Activated CD4-positive, alpha-beta T cell treated with anti-CD3 and anti-CD28 coated beads for 1 hour (primary cell): Measurements from ENCODE around the gene KCNJ5.

Experiments
- DNase-seq: peaks from one replicate; pipeline ENCODE4 v3.0.0-alpha.2; 2020

The KCNJ5 gene

DNA sequence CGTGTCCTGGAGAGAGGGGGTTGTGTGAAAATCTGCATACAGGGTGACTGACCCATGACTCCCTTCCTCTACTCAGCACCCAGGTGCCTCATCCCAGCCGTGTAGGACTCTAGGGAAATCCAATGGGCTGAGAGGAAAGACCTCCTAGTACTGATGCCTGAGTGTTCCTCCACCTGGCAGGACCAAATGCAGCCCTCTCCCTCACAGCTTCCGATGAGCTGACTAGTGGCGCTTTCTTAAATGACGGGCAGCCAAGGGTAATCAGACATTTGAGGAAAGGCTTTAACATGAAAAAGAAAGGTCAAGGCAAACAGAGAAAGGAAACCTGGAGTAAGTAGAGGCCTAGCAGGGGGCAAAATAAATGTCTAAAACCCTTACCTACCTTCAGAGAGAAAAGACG lies 19.1 kb upstream of the KCNJ5 start:
- DNase-seq, result no peak

DNA sequence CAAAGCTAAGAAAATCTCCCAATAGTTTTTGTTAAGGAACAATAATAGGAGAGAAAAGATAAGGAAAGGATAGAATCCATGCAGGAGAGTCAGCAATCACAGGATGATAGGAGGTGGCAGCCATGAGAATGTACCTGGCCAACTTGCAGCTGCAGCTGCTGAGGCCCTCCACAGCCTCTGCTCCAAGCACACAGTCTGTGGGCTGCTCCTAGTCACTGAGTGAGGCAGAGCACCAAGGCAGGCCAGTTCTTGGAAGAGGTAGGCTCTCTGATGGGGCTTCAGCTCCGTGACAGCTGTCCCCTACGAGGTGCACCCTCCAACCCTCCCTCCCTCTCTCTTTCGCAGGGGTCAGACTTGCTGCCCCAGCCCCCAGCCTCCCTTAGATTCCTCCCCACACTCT lies 18.6 kb upstream of the KCNJ5 start:
- no peak for DNase-seq

- no peak for DNase-seq
These were observed 16.7 kb upstream of the KCNJ5 start for GRCh38 chr11:128874427-128874826.

GRCh38 chr11:128876133-128876650 lies 15.0 kb upstream of the KCNJ5 start:
- no peak for DNase-seq

GRCh38 chr11:128877726-128878125 lies 13.4 kb upstream of the KCNJ5 start:
- no peak for DNase-seq

- no peak for DNase-seq
These were observed 12.7 kb upstream of the KCNJ5 start for GRCh38 chr11:128878455-128878854.

- no peak for DNase-seq
These were observed 11.3 kb upstream of the KCNJ5 start for GRCh38 chr11:128879817-128880216.

GRCh38 chr11:128881221-128881620 lies 9.9 kb upstream of the KCNJ5 start:
- DNase-seq, result no peak

DNA sequence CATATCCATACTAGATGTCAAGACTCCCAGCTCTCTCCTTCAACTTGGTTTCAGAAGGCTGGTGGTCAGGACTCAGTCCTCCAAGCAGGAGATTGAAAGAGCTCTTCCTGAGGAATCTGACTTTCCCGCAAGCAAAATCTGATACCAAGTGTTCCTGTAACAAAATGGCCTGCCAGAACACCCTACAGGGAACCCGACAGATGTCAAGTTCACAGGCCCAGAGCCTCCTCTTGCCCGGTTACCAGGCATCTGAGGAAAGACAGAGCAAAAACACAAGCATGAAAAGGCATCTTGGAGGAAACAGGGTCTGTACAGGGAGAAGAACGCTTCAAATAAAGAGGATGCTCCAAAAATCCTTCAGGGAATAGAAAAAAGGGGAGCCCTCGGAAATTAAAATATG lies 8.7 kb upstream of the KCNJ5 start:
- no peak for DNase-seq

DNA sequence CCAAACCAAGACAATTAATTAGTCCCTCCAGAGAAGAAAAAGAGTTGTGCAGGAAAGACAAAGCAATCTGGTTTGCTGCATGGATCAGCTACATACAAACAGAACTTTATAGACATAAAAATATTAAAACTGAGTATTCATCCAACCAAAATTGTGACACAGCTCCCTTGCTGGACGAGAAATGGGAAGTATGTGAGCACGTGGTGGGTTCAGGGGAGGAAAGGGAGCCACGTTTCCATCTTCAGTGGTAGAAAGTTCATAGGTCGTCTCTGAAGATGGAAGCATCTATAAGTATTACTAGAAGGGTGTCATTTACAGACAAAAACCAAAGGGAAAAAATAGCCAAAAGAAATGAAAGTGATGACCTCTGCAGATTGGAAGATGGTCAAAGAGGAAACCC lies 7.1 kb upstream of the KCNJ5 start:
- no peak for DNase-seq

GRCh38 chr11:128884703-128885338 lies 6.3 kb upstream of the KCNJ5 start:
- no peak for DNase-seq

- no peak for DNase-seq
These were observed 4.6 kb upstream of the KCNJ5 start for GRCh38 chr11:128886406-128887124.

DNA sequence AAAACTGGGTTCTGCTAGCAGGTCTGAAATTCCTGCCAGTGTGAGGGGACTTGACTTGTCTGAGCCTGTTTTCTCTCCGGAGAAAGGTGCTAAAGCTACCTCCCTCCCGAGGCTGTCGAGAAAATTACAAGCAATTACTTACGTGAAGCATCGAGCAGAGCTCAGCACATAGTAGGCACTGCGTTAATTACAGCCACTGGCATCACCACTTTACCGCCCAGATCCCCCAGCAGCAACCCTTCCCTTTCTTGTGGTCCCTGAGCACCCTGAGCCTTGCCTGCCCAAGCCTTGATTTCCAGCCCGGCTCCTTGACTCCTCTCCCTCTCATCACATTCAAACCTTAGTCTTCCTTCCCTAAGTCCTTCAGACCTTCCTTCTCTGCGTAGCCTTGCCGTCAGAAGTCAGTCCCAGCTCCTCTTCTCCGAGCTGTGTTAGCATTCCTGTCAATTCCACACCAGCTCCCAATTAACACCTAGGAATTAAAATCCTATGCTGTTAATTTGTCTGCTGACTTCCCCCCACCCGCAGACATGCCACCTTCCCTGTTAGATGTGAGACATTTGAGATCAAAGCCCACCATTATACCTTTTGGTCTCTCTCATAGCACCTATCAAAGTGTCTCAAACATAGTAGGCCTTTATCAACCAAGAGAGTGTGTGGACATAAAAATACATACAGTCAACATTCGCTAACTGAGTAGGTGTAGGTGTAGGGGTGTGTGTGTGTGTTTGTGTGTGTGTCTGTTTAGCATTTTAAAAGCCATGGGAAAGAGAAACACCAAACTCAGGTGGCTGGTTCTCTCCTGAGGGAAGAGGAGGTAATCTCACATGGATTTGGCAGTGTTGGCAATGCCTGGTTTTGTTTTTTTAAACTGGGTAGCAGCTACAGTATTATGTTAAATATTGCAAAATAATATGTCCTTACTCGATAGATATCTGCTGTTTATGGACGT lies 2.8 kb upstream of the KCNJ5 start:
- DNase-seq, result no peak

- DNase-seq, result no peak
These were observed 1.4 kb upstream of the KCNJ5 start for GRCh38 chr11:128889657-128890213.

DNA sequence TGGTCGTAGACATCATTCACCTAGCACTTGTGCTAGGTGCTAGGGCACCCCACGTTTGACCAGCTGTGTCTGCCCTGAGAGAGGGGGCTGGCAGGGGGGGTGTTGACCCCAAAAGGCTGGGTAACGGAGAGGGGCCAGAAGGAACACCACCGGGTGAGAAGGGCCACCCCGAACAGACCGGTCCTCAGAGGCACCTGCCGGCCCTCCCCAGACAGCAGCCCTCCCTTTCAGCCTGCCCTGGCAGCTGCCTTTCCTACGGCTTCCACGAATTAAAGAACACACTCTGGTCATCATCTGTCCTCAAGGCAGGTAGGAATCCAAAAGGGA lies 977 bp upstream of the KCNJ5 start:
- DNase-seq, result no peak

GRCh38 chr11:128891913-128892398 lies 800 bp downstream of the KCNJ5 start:
- DNase-seq, result no peak

DNA sequence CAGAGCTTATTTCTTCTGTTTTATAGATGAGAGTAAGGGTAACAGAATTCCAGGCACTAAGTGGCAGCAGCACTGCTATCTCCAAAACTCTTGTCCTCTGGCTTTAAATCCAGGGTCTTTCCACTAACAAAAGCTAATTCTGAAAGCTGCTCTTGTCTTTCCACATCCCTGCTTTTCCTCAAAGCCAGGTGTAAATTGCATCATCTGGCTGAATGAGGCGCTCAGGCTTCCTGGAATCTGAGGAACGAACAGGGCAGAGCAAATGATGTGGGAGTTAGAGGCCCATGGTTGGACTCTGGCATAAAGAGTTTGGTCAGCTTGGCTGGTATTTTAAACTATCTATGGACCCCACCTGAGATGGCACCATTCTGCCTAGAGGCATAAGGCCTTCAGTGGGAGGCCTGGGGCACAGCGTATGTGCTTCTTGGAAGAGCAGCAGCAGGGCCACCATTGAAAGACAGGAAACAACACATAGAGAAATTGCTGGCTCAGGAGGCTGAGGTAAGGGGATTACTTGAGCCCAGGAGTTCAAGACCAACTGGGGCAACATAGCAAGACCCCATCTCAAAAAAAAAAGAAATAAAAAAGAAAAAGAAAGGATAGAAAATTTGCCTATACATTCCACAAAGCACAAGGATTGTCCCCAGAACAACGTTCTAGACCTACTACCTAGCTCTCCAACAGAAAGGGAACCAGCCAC lies 1.9 kb downstream of the KCNJ5 start:
- no peak for DNase-seq

- no peak for DNase-seq
These were observed 2.6 kb downstream of the KCNJ5 start for GRCh38 chr11:128893578-128894285.

GRCh38 chr11:128894286-128894681 lies 3.1 kb downstream of the KCNJ5 start:
- DNase-seq, result no peak

DNA sequence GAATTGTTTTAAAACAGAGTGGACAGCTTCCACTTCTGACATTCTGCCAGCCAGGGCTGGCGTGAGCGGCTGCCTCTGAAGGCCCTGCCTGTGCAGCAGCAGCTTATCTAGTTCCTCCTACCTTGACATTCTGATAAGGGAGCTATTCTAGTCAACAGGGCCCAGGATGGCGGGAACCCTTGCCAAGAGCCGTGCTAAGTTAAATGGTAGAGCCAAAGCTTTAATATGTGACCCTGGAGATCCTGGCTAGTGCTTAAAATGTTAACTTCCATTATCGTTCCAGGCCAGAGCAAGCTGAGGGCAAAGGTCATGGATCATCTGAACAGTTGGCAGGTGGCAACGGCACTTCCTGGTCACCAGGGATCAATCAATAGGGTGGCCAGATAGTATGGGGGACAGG lies 3.5 kb downstream of the KCNJ5 start:
- no peak for DNase-seq

DNA sequence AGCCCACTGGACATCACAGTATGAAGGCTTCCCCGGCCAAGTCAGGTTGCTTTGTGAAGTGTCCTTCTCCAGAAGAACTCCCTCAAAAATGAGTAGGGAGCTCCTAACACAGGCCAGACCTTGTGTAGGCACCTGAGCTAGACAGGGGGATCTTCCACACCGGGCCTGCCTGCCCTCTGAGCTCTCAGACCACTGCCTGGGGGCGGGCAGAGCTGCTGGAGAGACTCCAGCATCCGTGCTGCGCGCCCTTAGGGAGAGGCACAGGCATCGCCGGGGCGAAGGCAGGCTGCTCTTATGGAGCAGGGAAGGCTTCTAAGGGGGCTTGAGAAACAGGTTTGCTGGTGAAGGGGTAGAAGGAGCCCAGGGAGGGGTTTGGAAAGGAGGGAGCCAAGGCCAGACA lies 4.4 kb downstream of the KCNJ5 start:
- DNase-seq, result no peak

- DNase-seq, result no peak
These were observed 5.2 kb downstream of the KCNJ5 start for GRCh38 chr11:128896356-128896755.
